ELR (cell line): ENCODE results near the gene RASGEF1C.
"Not testable (repeated sequence)": the region's sequence is repeated elsewhere in the genome, so short reads cannot be mapped to it uniquely, and the experiment has no call there.

Source experiments
- DNase-seq: peaks from one replicate; pipeline ENCODE4 v3.0.0-alpha.2; 2015; ENCODE audit warnings: low read depth

Gene RASGEF1C

GRCh38 chr5:180135967-180136629, 72.9 kb downstream of the RASGEF1C start:
- DNase-seq: no peak

DNA sequence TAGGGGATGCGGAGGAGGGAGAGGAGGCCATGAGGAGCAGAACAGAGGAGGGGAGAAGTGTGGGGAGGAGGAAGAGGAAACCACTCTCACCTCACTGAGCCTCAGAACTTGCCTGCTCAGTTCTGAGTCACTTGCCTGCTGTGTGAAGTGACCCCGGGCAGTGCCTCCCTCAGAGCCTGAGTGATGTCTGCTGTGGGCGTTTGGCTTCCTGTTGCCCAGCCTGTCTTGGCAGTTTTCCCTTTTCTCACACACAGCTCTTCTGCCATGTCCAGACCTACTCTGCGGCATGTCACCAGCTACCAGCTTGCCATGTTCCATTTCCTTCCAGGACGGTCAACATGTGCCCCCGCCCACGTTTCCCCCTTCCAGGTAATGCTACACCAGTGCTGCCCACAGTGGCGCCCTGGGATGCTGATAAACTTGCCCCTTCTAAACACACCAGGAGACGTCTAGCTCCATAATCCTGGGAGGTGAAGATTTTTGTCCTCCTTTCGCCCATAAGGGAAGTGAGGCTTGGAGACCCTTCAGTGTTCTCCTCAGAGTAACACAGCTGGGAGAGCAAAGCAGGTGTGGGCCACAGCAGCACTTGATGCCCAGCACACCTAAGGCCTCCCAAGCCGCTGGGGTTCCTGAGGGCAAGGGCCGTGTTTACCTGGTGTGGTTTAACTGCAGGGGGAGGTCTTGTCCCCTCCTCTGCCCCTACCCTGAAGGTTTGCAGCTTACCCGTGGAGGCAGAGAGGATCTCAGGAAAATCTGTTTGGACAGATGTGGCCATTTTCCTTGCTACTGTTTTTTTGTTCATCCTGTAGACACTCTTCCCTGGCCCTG, 73.7 kb downstream of the RASGEF1C start:
- DNase-seq: peak; percentile 72

- no peak for DNase-seq
Measured at GRCh38 chr5:180133971-180134508, 75.0 kb downstream of the RASGEF1C start.

DNA sequence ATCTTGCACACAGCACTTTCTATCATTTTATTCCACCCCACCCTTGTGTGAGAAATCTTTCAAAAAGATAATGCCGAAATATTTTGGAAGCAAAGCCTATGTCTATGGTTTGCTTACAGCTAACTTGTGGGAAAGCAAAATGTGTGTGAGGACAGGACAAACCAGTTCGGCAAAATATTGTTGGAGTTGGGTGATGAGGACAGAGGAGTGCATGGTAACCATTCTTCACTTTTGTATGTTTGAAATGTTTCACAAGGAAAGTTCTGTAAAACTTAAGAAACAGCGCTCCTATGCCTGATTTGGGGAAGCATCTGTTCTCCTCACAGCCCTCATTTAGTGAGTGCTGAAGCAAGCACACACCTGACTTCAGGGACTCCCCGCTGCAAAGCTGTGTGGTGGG, 75.5 kb downstream of the RASGEF1C start:
- no peak for DNase-seq

DNA sequence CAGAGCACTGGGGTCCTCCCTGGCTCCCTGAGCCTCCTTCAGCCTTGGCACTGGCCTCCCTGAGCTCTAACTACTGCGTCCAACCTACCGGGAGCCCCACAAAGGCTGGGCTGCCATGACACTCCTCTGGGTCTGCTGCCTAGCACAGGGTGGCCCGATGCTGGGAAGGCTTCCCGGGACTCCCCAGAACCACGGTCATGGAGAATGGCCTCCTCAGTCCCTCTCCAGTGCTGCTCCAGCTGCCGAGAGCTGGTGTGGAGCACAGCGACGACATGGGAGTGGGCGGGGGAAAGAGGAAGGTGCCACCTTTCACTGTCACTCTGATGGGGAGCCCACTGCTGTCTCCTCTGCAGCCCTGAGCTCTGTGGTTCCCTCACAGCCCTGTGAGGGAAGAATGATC, 76.0 kb downstream of the RASGEF1C start:
- no peak for DNase-seq

DNA sequence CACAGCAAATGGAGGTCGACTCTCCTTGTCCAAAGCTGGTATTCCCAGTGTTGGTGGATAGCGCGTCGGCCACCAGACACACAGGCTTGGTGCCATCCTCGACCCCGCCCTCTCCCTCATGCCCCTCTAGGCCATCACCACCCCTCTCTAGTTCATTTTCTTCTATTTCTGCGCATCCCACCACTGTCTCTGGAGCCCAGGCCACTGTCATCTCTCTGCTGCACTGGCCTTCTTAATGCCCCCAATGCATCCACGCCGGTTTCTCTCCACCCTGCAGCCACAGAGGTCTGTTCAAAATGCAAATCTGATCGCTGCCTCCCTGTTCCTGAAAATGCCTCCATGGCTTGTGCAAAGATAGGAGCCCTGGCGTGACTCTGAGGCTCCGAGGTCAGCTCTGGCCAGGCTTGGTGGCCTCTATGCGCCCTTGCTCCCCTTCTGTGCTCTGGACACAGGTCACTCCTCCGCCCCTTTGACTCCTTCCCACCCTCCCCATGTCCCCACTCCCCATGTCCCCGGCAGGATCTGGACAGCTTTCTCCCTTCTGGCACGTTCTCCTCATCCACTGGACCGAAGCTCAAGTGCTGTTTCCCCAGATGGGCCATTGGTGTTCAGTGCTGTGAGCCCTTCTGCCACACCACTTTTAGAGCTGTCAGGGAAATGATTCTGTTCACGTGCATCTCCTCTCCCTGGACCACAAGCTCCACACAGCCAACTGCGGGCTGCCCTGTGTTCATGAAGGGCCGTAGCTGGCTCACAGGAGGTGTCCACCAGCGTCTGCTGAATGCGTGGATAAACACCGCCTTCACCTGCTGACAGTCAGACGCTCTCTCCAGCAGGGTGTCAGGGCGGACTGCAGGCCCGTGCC, 77.9 kb downstream of the RASGEF1C start:
- DNase-seq: no peak

GRCh38 chr5:180130291-180130869, 78.6 kb downstream of the RASGEF1C start:
- no peak for DNase-seq

DNA sequence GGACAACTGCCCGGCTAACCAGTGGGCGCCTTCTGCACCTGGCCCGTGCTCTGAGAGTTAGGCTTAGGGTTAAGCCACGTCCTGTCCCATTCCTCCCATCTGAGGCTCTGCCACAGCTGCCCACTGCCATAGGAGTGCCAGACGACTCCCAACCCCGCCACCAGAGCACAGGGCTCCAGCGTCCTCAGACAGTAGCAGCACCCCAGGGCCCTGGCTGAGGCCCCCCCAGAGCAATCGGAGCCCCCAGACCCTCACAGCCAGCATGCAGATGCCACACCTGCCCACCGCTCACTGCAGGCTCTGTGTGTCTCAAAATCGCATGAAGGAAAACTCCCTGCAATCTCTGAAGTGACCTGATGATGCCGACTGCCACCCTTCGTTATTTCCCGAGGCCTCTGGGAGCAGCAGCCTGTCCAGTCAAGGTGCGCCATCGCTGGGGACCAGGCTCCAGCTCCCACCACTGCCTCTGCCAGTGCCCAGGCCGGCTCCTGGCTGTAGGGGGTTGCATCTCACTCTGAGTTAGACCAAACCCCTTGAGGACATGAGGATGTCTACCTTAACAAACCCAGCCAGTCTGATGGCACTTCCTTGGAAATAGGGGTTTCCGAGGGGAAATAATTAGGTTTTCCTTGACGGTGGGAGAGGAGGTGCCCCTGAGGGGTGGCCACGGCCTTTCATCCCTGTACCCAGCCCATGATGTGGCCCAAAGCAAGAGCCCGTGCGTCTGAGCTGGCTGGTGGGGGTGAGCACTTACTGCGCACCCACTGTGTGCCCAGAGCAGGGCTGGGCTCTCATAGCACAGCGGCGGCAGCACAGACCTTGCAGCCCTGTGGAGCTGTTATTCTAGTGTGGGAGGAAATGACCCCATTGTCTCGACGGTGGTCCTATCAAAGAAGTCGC, 79.5 kb downstream of the RASGEF1C start:
- no peak for DNase-seq

DNA sequence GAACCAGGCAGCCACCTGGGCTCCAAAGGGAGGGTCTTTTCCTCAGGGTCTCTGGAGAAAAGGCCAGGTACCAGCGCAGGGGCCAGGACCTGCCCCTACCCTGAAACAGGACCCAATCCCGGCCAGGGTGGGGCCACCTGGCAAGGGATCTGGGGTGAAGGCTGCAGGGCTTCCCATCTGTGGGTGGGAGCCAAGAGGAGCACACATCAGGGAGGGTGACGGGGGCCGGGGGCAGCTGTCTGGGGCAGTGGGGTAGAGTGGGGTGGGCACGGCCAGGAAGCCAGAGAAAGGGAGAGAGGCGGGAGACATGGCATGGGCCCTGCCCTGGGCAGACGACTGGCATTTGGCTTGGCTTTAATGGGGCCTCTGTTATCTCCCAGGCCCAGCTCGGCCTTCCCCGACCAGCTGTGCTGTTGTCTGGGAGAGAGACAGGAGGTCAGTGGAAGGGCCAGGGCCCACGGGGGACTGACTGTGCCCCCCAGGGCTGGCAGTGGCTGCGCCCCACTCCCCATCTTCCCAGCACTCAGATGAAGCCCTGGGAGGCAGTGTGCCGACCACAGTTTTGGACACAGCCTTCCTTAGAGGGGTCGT, 80.2 kb downstream of the RASGEF1C start:
- no peak for DNase-seq

GRCh38 chr5:180127682-180128670, 81.0 kb downstream of the RASGEF1C start:
- DNase-seq: no peak

- DNase-seq: no peak
Measured at GRCh38 chr5:180126716-180127681, 82.0 kb downstream of the RASGEF1C start.

DNA sequence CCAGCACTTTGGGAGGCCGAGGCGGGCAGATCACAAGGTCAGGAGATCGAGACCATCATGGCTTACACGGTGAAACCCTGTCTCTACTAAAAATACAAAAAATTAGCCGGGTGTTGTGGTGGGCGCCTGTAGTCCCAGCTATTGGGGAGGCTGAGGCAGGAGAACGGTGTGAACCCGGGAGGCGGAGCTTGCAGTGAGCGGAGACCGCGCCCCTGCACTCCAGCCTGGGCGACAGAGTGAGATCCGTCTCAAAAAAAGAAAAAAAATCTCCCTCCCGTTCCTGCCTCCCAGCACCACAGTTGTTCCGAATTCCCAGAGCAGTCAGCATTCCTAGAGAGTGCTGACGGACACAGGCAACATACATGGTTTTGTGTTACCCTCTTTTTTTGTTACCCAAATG, 82.9 kb downstream of the RASGEF1C start:
- not testable (repeated sequence) for DNase-seq

- not testable (repeated sequence) for DNase-seq
Measured at GRCh38 chr5:180124662-180125061, 84.3 kb downstream of the RASGEF1C start.

GRCh38 chr5:180122875-180123274, 86.1 kb downstream of the RASGEF1C start:
- DNase-seq: no peak

GRCh38 chr5:180121826-180122413, 87.1 kb downstream of the RASGEF1C start:
- no peak for DNase-seq

- no peak for DNase-seq
Measured at GRCh38 chr5:180120237-180121101, 88.5 kb downstream of the RASGEF1C start.

GRCh38 chr5:180119903-180120236, 89.1 kb downstream of the RASGEF1C start:
- no peak for DNase-seq
